ENCODE measurements around the gene UBE2D1.

DNA sequence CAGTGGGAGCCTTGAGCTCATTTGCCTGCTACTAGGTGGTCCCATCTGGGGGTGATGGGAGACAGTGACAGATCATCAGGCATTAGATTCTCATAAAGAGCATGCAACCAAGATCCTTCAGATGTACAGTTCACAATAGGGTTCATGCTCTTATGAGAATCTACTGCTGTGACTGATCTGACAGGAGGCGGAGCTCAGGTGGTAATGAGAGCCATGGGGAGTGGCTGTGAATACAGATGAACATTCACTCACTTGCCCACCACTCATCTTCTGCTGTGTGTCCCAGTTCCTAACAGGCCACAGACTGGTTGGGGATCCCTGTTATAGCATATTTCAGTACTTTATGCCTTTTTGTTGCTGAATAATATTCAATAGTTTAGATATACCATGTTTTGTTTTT is 6.6 kb upstream of the UBE2D1 start:
- TF ChIP-seq, protein P1, sequence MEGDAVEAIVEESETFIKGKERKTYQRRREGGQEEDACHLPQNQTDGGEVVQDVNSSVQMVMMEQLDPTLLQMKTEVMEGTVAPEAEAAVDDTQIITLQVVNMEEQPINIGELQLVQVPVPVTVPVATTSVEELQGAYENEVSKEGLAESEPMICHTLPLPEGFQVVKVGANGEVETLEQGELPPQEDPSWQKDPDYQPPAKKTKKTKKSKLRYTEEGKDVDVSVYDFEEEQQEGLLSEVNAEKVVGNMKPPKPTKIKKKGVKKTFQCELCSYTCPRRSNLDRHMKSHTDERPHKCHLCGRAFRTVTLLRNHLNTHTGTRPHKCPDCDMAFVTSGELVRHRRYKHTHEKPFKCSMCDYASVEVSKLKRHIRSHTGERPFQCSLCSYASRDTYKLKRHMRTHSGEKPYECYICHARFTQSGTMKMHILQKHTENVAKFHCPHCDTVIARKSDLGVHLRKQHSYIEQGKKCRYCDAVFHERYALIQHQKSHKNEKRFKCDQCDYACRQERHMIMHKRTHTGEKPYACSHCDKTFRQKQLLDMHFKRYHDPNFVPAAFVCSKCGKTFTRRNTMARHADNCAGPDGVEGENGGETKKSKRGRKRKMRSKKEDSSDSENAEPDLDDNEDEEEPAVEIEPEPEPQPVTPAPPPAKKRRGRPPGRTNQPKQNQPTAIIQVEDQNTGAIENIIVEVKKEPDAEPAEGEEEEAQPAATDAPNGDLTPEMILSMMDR (IDR thresholded peaks at IDR 0.05; ENCODE audit: low read depth, low read length, poor library complexity, severe bottlenecking), result no peak
- no peak for TF ChIP-seq EZH2phosphoT487 (IDR thresholded peaks at IDR 0.05; ENCODE audit: borderline replicate concordance, low read length)
